GM12878 (cell line): ENCODE measurements around the gene C9orf78. TPM values are rescaled to one million over a fixed set of nuclear protein-coding genes. Genes with fewer than 3 reads are reported as not detected.

Experiments used
- ATAC-seq: fragments of 200-7000 bp; cut with Tn5 transposase; 3 replicates; pipeline ENCODE4 v1.9.1; 2020; ENCODE audit warnings: mild to moderate bottlenecking, moderate library complexity
- BruUV-seq: library from RNA; stranded (reverse); fragments of 400-500 nt; replicated peaks from 2 replicates; lab custom pipeline; 2021; lab: Mats Ljungman, UMichigan
- CTCF ChIA-PET: fragments of 300-600 bp; sonication (Branson Sonifier 250); formaldehyde crosslinking; extraction: SDS; loops from one replicate; lab custom pipeline; 2021; ENCODE audit warnings: inconsistent platforms; lab: Yijun Ruan, JAX
- POLR2A ChIA-PET: fragments of 350-600 bp; formaldehyde crosslinking; extraction: SDS; loops from one replicate; lab custom pipeline; 2021; ENCODE audit warnings: inconsistent platforms; lab: Charles Lee
- RAD21 ChIA-PET: fragments of 300-600 bp; sonication (Branson Sonifier 250); formaldehyde crosslinking; loops from one replicate; lab custom pipeline; 2023; ENCODE audit warnings: antibody characterized with exemption; ENCODE audit not compliant: unreplicated experiment; lab: Charles Lee
- SMC1A ChIA-PET: fragments of 300-600 bp; sonication (Branson Sonifier 250); formaldehyde crosslinking; loops from one replicate; lab custom pipeline; 2023; ENCODE audit not compliant: unreplicated experiment, uncharacterized antibody; lab: Charles Lee
- DNase-seq: peaks from one replicate; pipeline ENCODE4 v3.0.0-alpha.2; 2011; ENCODE audit warnings: low read depth, low spot score
- FAIRE-seq: peaks from 3 replicates; lab custom pipeline; 2011; peaks lifted over from hg19 to GRCh38; lab: Jason Lieb, UNC
- H2AFZ ChIP-seq: 2 replicates; pipeline ENCODE4 v1.6.0; 2011; ENCODE audit warnings: low read depth, low read length, control low read depth; ENCODE audit not compliant: control insufficient read depth
- H3K27ac ChIP-seq: 2 replicates; pipeline ENCODE4 v1.5.1; 2011; ENCODE audit warnings: control low read depth; ENCODE audit not compliant: control insufficient read depth, insufficient read depth
- H3K27me3 ChIP-seq, 2 experiments: replicated peaks in 1 of 2; 2 replicates each; pipeline versions ENCODE4 v1.6.0 to v1.6.1; 2011; ENCODE audit warnings: low read length in 1 of 2; ENCODE audit not compliant: control insufficient read depth in 2 of 2, insufficient read depth in 2 of 2
- H3K36me3 ChIP-seq, 2 experiments: 2 replicates each; pipeline ENCODE4 v1.5.1; 2011; ENCODE audit warnings: low read length in 1 of 2; ENCODE audit not compliant: control insufficient read depth in 2 of 2, insufficient read depth in 2 of 2
- H3K4me1 ChIP-seq: 2 replicates; pipeline ENCODE4 v1.6.1; 2011; ENCODE audit warnings: mild to moderate bottlenecking, low read length, moderate library complexity, mixed read lengths; ENCODE audit not compliant: control insufficient read depth, insufficient read depth
- H3K4me2 ChIP-seq: 2 replicates; pipeline ENCODE4 v1.6.0; 2011; ENCODE audit warnings: control low read depth; ENCODE audit not compliant: control insufficient read depth, insufficient read depth
- H3K4me3 ChIP-seq: fragments of 200-600 bp; sonication (generic); 2 replicates; pipeline ENCODE4 v1.5.1; 2016
- H3K79me2 ChIP-seq: 2 replicates; pipeline ENCODE4 v1.6.0; 2011; ENCODE audit warnings: low read length; ENCODE audit not compliant: control insufficient read depth, insufficient read depth
- H3K9ac ChIP-seq: 2 replicates; pipeline ENCODE4 v1.8.0; 2011; ENCODE audit warnings: low read length, control low read depth, mixed read lengths; ENCODE audit not compliant: control insufficient read depth, insufficient read depth
- H3K9me3 ChIP-seq: replicated peaks from 3 replicates; pipeline ENCODE4 v1.5.1; 2011; ENCODE audit warnings: mild to moderate bottlenecking, low read length; ENCODE audit not compliant: control insufficient read depth, insufficient read depth
- H4K20me1 ChIP-seq: 2 replicates; pipeline ENCODE4 v1.6.0; 2011; ENCODE audit not compliant: control insufficient read depth, insufficient read depth
- ATF2 ChIP-seq: IDR thresholded peaks from 2 replicates; pipeline ENCODE4 v1.6.1; 2012; ENCODE audit warnings: low read length, inconsistent platforms
- BCLAF1 ChIP-seq: fragments of 450-650 bp; IDR thresholded peaks from 2 replicates; pipeline ENCODE4 v1.6.1; 2017; ENCODE audit warnings: antibody characterized with exemption, mild to moderate bottlenecking, moderate library complexity
- EED ChIP-seq: sonication (generic); IDR thresholded peaks from 2 replicates; pipeline ENCODE4 v1.6.1; 2016; ENCODE audit warnings: antibody characterized with exemption, low read depth
- EP300 ChIP-seq, 2 experiments: fragments of 150-350 bp in 1 of 2; IDR thresholded peaks; 2 replicates each; pipeline ENCODE4 v1.6.1; 2011 to 2012; ENCODE audit warnings: low read depth in 2 of 2, low read length in 2 of 2, borderline replicate concordance in 1 of 2, improper control_type of control experiment in 1 of 2, inconsistent platforms in 1 of 2; ENCODE audit not compliant: control insufficient read depth in 1 of 2
- IRF5 ChIP-seq: fragments of 450-650 bp; IDR thresholded peaks from 2 replicates; pipeline ENCODE4 v1.6.1; 2017; ENCODE audit warnings: borderline replicate concordance
- MLLT1 ChIP-seq: fragments of 450-650 bp; IDR thresholded peaks from 2 replicates; pipeline ENCODE4 v1.6.1; 2016; ENCODE audit warnings: mild to moderate bottlenecking
- RBBP5 ChIP-seq: fragments of 200-600 bp; sonication (generic); conservative IDR thresholded peaks from 2 replicates; pipeline ENCODE4 v1.6.1; 2016
- USF1 ChIP-seq: IDR thresholded peaks from 2 replicates; pipeline ENCODE4 v1.6.1; 2011; ENCODE audit warnings: borderline replicate concordance, low read depth, mild to moderate bottlenecking, moderate library complexity, mixed read lengths, low read length; ENCODE audit not compliant: insufficient read depth; ENCODE audit errors: extremely low read length
- ZNF384 ChIP-seq: IDR thresholded peaks from 2 replicates; pipeline ENCODE4 v1.6.1; 2012; ENCODE audit warnings: low read depth, mild to moderate bottlenecking, low read length, improper control_type of control experiment, borderline replicate concordance
- WGBS: methylation state at CpG from one replicate; pipeline ENCODE4 v1.1.6; 2016; ENCODE audit warnings: low lambda C conversion rate; ENCODE audit not compliant: insufficient replicate concordance, insufficient coverage; ENCODE audit errors: missing lambda C conversion rate; 5-methylcytosine and 5-hydroxymethylcytosine counted together
- in situ Hi-C: fragments of 300-500 bp; cut with MboI; formaldehyde crosslinking; loops from 9 replicates; pipeline ENCODE4 v1.14.3; 2018; ENCODE audit warnings: mixed read lengths
- intact Hi-C: fragments of 100-400 bp; cut with micrococcal nuclease; formaldehyde crosslinking; loops from one replicate; pipeline ENCODE4 v1.14.2; 2022; ENCODE audit not compliant: unreplicated experiment
- polyA plus RNA-seq, 11 experiments: library from polyadenylated mRNA; depleted of rRNA in 4 of 11; unstranded in 6 of 11; stranded (reverse) in 5 of 11; fragments of >200 nt; fragmentation: Nextera tagmentation in 4 of 11; fragmentation: Illumina TruSeq in 1 of 11; extraction: Ambion mirVana in 4 of 11; extraction: Trizol in 1 of 11; gene quantifications; 1 replicate in 1 of 11; 2 replicates in 10 of 11; pipeline versions ENCODE4 v1.2.1 to v1.2.3, GENCODE V29; 2011 to 2016; ENCODE audit warnings: inconsistent platforms in 2 of 11, missing spikeins in 2 of 11, low read depth in 1 of 11
- total RNA-seq, 4 experiments: library from RNA; depleted of rRNA in 3 of 4; stranded (reverse); fragments of >200 nt in 3 of 4; fragmentation: Illumina TruSeq in 1 of 4; extraction: Trizol in 1 of 4; gene quantifications; 2 replicates each; pipeline versions ENCODE4 v1.2.1 to v1.2.3, GENCODE V29; 2013 to 2021

C9orf78 gene
- total and polyA plus RNA-seq, 10 of the 15 experiments (the other 5 are each of a cell fraction or from before 2014, with no cell fraction given), result 23.0 to 60.9 (median 47.5) TPM

GRCh38 chr9:129863059-129863690 is 28.1 kb upstream of the C9orf78 start (continued):
- no peak for TF ChIP-seq ZNF384
- TF ChIP-seq EED, result 0 out of 2 replicates have a peak, but pooled peaks have one; percentile 23
- TF ChIP-seq, all 136 proteins: peak for 3

GRCh38 chr9:129861447-129861827 is 26.4 kb upstream of the C9orf78 start:
- no peak for DNase-seq
- no TSS peak for BruUV-seq
- no peak for FAIRE-seq
- H3K4me3 ChIP-seq, result no peak overlapping the region
- ATAC-seq, result no peak
- ChIA-PET CTCF (no interaction called here), POLR2A (no interaction called here), SMC1A (no interaction called here), RAD21 (no interaction called here)
- no peaks in the 10 kb centered on the region for H3K9me3 ChIP-seq
- H3K27me3 ChIP-seq, result no peaks in the 10 kb centered on the region
- WGBS, result 90% methylated on average over 12 of the region's 12 CpGs
- intact Hi-C loops, result no loop called here
- H2AFZ ChIP-seq, result no peak overlapping the region
- H3K4me1 ChIP-seq, result peaks cover 5% of the 10 kb centered on the region
- no peak overlapping the region for H3K9ac ChIP-seq
- H3K36me3 ChIP-seq, result peaks cover 2 to 8% of the 10 kb centered on the region in 2 experiments; a peak in 3 of 4 replicates
- H3K79me2 ChIP-seq, result no peaks in the 10 kb centered on the region
- no peaks in the 10 kb centered on the region for H4K20me1 ChIP-seq
- in situ Hi-C loops, result no loop called here
- no peak overlapping the region for H3K27ac ChIP-seq
- no peak overlapping the region for H3K4me2 ChIP-seq
- TF ChIP-seq RBBP5 (no peak), EP300 (IDR thresholded peaks at IDR 0.05; ENCODE audit: borderline replicate concordance in 1 of 2, control insufficient read depth in 1 of 2, low read depth in 2 of 2, low read length in 2 of 2) (no peak), BCLAF1 (no peak), ATF2 (no peak), MLLT1 (no peak), IRF5 (no peak), USF1 (no peak)
